ENCODE measurements around the gene VMA21.

The VMA21 gene

DNA sequence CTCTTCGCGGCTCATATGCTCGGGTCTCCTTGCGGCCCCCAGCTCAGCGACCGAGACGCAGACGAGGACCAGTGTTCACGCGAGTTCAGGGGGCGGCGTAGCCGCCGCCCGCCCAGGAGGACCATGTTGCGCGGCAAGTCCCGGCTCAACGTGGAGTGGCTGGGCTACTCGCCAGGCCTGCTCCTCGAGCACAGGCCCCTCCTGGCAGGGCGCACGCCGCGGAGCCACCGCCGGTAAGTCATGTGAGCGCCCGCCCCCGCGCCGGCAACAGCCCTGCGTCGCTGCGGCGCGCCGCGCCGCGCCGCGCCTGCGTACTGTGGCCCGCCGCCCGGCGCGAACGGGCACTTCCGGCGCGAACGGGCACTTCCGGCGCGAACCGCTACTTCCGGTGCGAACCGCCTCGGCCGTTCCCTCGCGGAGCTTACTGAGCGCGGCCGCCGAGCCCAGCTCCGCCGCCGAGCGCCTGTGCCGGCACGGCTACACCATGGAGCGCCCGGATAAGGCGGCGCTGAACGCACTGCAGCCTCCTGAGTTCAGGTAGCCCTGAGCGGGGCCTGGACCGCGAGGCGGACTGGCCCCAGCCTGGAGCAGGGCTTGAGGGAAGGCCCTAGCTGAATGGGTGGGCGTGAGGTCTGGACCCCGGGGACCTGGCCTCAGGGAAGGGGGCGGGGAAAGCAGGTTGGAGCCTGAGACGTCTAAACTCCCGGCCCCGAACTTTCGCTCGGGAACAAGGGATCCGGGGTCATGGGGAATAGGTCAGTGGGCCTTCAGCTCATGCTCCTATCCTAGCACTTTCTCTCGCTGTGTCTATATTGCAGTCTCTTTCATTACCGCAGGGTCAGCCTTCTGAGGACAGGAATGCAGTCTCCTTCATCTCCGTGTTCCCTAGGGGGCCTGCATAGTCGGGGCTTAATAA, at the start of gene VMA21:
Gene VMA21 (plus strand): TSS at position 382 of the 916 bp plus-strand sequence. CDS start 103 bp downstream, at position 485.
- peaks cover 0 to 3% of the 10 kb centered on the region in 2 donors for H3K4me1 ChIP-seq (ENCODE audit: control insufficient read depth in 1 of 2, insufficient read depth in 2 of 2, low read length in 2 of 2)
- no peaks in the 10 kb centered on the region for H3K9me3 ChIP-seq (ENCODE audit: control insufficient read depth in 1 of 2, low read length in 2 of 2)
- no peaks in the 10 kb centered on the region for H3K27me3 ChIP-seq (ENCODE audit: low read depth, low read length)
- H3K27ac ChIP-seq (ENCODE audit: low read length): peak within 1 kb of the TSS; percentile 93
- H3K4me3 ChIP-seq (ENCODE audit: low read depth in 1 of 2, low read length in 2 of 2): peak within 1 kb of the TSS; percentile 79 to 89
- H3K36me3 ChIP-seq (ENCODE audit: control insufficient read depth in 1 of 2, insufficient read depth in 2 of 2, low read length in 2 of 2): no peaks in the 10 kb centered on the region

DNA sequence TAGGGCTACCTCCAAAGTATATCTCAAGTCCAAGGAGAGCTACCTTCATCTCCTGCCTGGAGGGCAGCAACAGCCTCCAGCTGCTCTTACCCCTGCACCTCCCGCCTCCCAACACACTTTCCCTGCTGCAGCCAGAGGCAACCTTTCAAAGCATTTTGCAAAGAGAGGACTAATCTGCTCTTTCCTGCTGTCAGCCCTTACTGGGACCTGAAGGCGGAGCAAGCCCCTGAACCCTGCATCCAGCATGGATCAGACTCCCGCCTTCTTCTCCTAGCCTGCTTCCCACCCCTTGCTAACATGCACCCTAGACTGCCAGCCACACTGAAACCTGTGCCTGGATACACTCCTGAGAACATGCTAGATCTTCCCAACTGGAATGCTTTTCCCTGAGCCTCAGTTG, 37.7 kb upstream of the VMA21 start:
- Histone ChIP-seq H3K27ac (ENCODE audit: low read length) (no peak overlapping the region), H3K27me3 (ENCODE audit: low read depth, low read length) (no peaks in the 10 kb centered on the region), H3K36me3 (ENCODE audit: control insufficient read depth in 1 of 2, insufficient read depth in 2 of 2, low read length in 2 of 2) (no peaks in the 10 kb centered on the region), H3K4me1 (ENCODE audit: control insufficient read depth in 1 of 2, insufficient read depth in 2 of 2, low read length in 2 of 2) (peaks cover 0 to 3% of the 10 kb centered on the region in 2 donors), H3K9me3 (ENCODE audit: control insufficient read depth in 1 of 2, low read length in 2 of 2) (no peaks in the 10 kb centered on the region), H3K4me3 (ENCODE audit: low read depth in 1 of 2, low read length in 2 of 2) (no peak overlapping the region)

- Histone ChIP-seq H3K4me3 (ENCODE audit: low read depth in 1 of 2, low read length in 2 of 2) (no peak overlapping the region), H3K4me1 (ENCODE audit: control insufficient read depth in 1 of 2, insufficient read depth in 2 of 2, low read length in 2 of 2) (peaks cover 0 to 3% of the 10 kb centered on the region in 2 donors), H3K9me3 (ENCODE audit: control insufficient read depth in 1 of 2, low read length in 2 of 2) (no peaks in the 10 kb centered on the region), H3K27me3 (ENCODE audit: low read depth, low read length) (no peaks in the 10 kb centered on the region), H3K27ac (ENCODE audit: low read length) (no peak overlapping the region), H3K36me3 (ENCODE audit: control insufficient read depth in 1 of 2, insufficient read depth in 2 of 2, low read length in 2 of 2) (no peaks in the 10 kb centered on the region)
These were observed 36.8 kb upstream of the VMA21 start for GRCh38 chrX:151359931-151360871.

- Histone ChIP-seq H3K9me3 (ENCODE audit: control insufficient read depth in 1 of 2, low read length in 2 of 2) (no peaks in the 10 kb centered on the region), H3K27me3 (ENCODE audit: low read depth, low read length) (no peaks in the 10 kb centered on the region), H3K4me1 (ENCODE audit: control insufficient read depth in 1 of 2, insufficient read depth in 2 of 2, low read length in 2 of 2) (peaks cover 0 to 3% of the 10 kb centered on the region in 2 donors), H3K4me3 (ENCODE audit: low read depth in 1 of 2, low read length in 2 of 2) (no peak overlapping the region), H3K36me3 (ENCODE audit: control insufficient read depth in 1 of 2, insufficient read depth in 2 of 2, low read length in 2 of 2) (no peaks in the 10 kb centered on the region), H3K27ac (ENCODE audit: low read length) (no peak overlapping the region)
These were observed 33.7 kb upstream of the VMA21 start for GRCh38 chrX:151363316-151363715.

- no peak overlapping the region for H3K4me3 ChIP-seq (ENCODE audit: low read depth in 1 of 2, low read length in 2 of 2)
- no peak overlapping the region for H3K27ac ChIP-seq (ENCODE audit: low read length)
- H3K27me3 ChIP-seq (ENCODE audit: low read depth, low read length): no peaks in the 10 kb centered on the region
- no peaks in the 10 kb centered on the region for H3K4me1 ChIP-seq (ENCODE audit: control insufficient read depth in 1 of 2, insufficient read depth in 2 of 2, low read length in 2 of 2)
- no peaks in the 10 kb centered on the region for H3K36me3 ChIP-seq (ENCODE audit: control insufficient read depth in 1 of 2, insufficient read depth in 2 of 2, low read length in 2 of 2)
- H3K9me3 ChIP-seq (ENCODE audit: control insufficient read depth in 1 of 2, low read length in 2 of 2): no peaks in the 10 kb centered on the region
These were observed 31.4 kb upstream of the VMA21 start for GRCh38 chrX:151365579-151365978.

- Histone ChIP-seq H3K4me3 (ENCODE audit: low read depth in 1 of 2, low read length in 2 of 2) (no peak overlapping the region), H3K27me3 (ENCODE audit: low read depth, low read length) (no peaks in the 10 kb centered on the region), H3K36me3 (ENCODE audit: control insufficient read depth in 1 of 2, insufficient read depth in 2 of 2, low read length in 2 of 2) (no peaks in the 10 kb centered on the region), H3K27ac (ENCODE audit: low read length) (no peak overlapping the region), H3K9me3 (ENCODE audit: control insufficient read depth in 1 of 2, low read length in 2 of 2) (no peaks in the 10 kb centered on the region), H3K4me1 (ENCODE audit: control insufficient read depth in 1 of 2, insufficient read depth in 2 of 2, low read length in 2 of 2) (no peaks in the 10 kb centered on the region)
These were observed 26.1 kb upstream of the VMA21 start for GRCh38 chrX:151370906-151371305.

GRCh38 chrX:151384807-151385206, 12.2 kb upstream of the VMA21 start:
- Histone ChIP-seq H3K4me1 (ENCODE audit: control insufficient read depth in 1 of 2, insufficient read depth in 2 of 2, low read length in 2 of 2) (no peaks in the 10 kb centered on the region), H3K27me3 (ENCODE audit: low read depth, low read length) (no peaks in the 10 kb centered on the region), H3K36me3 (ENCODE audit: control insufficient read depth in 1 of 2, insufficient read depth in 2 of 2, low read length in 2 of 2) (no peaks in the 10 kb centered on the region), H3K4me3 (ENCODE audit: low read depth in 1 of 2, low read length in 2 of 2) (no peak overlapping the region), H3K9me3 (ENCODE audit: control insufficient read depth in 1 of 2, low read length in 2 of 2) (no peaks in the 10 kb centered on the region), H3K27ac (ENCODE audit: low read length) (no peak overlapping the region)

- Histone ChIP-seq H3K9me3 (ENCODE audit: control insufficient read depth in 1 of 2, low read length in 2 of 2) (no peaks in the 10 kb centered on the region), H3K27ac (ENCODE audit: low read length) (peak overlapping the region; percentile 51), H3K4me3 (ENCODE audit: low read depth in 1 of 2, low read length in 2 of 2) (no peak overlapping the region), H3K36me3 (ENCODE audit: control insufficient read depth in 1 of 2, insufficient read depth in 2 of 2, low read length in 2 of 2) (no peaks in the 10 kb centered on the region), H3K27me3 (ENCODE audit: low read depth, low read length) (no peaks in the 10 kb centered on the region), H3K4me1 (ENCODE audit: control insufficient read depth in 1 of 2, insufficient read depth in 2 of 2, low read length in 2 of 2) (no peaks in the 10 kb centered on the region)
These were observed 10.1 kb upstream of the VMA21 start for GRCh38 chrX:151386838-151387459.

DNA sequence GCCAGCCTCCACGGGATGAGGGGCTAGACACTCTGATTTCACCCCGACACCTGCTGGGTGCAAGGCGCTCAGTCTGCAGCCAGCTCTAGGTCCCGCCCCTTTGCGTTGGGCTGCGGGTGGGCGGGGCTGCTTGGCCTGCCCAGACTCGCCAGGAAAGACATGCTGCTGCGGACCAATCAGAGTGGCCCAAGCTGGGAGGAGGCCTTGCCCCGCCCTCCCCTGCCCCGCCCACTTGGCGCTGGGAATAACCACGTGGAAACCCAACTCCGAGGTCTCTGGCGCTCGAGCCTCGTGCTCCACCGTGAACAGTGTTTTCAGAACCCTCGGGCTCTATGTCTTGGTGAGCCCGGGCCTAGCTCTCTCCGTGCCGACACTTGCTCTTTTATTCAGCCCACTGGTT, 5.3 kb upstream of the VMA21 start:
- Histone ChIP-seq H3K27me3 (ENCODE audit: low read depth, low read length) (no peaks in the 10 kb centered on the region), H3K9me3 (ENCODE audit: control insufficient read depth in 1 of 2, low read length in 2 of 2) (no peaks in the 10 kb centered on the region), H3K27ac (ENCODE audit: low read length) (no peak overlapping the region), H3K4me1 (ENCODE audit: control insufficient read depth in 1 of 2, insufficient read depth in 2 of 2, low read length in 2 of 2) (no peaks in the 10 kb centered on the region), H3K36me3 (ENCODE audit: control insufficient read depth in 1 of 2, insufficient read depth in 2 of 2, low read length in 2 of 2) (no peaks in the 10 kb centered on the region), H3K4me3 (ENCODE audit: low read depth in 1 of 2, low read length in 2 of 2) (no peak overlapping the region)

DNA sequence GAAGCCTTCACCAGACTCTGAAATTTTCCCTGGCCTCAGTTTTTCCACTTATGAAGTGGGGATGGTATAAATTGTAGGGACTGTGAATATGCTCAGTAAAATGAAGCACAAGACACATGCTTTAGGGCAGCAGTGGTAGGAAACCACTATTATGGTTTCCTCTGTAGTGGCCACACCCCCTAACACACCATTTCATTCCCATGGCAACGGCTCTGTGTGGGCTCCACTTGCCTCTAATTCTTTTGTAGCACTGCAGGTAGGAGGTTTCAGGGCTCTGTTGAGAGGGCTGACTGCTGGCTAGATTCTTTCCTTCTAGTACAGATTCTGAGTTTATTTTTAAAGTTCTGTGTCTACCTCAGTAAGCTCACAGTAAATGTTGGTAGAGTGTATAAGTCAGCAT, 3.5 kb upstream of the VMA21 start:
- no peaks in the 10 kb centered on the region for H3K36me3 ChIP-seq (ENCODE audit: control insufficient read depth in 1 of 2, insufficient read depth in 2 of 2, low read length in 2 of 2)
- no peaks in the 10 kb centered on the region for H3K27me3 ChIP-seq (ENCODE audit: low read depth, low read length)
- H3K4me3 ChIP-seq (ENCODE audit: low read depth in 1 of 2, low read length in 2 of 2): no peak overlapping the region
- no peak overlapping the region for H3K27ac ChIP-seq (ENCODE audit: low read length)
- no peaks in the 10 kb centered on the region for H3K4me1 ChIP-seq (ENCODE audit: control insufficient read depth in 1 of 2, insufficient read depth in 2 of 2, low read length in 2 of 2)
- H3K9me3 ChIP-seq (ENCODE audit: control insufficient read depth in 1 of 2, low read length in 2 of 2): no peaks in the 10 kb centered on the region
